Activated CD4-positive, alpha-beta T cell treated with anti-CD3 and anti-CD28 coated beads, Interleukin-2, amount 50 U/mL, for 16 hours (primary cell): Measurements from ENCODE around the gene TENM4.

ENCODE experiments used
- DNase-seq: peaks from one replicate; pipeline ENCODE4 v3.0.0-alpha.2; 2020

The TENM4 gene

GRCh38 chr11:79382301-79383050, 58.4 kb downstream of the TENM4 start:
- no peak for DNase-seq

- no peak for DNase-seq
Measured at GRCh38 chr11:79381036-79381435, 59.8 kb downstream of the TENM4 start.

DNA sequence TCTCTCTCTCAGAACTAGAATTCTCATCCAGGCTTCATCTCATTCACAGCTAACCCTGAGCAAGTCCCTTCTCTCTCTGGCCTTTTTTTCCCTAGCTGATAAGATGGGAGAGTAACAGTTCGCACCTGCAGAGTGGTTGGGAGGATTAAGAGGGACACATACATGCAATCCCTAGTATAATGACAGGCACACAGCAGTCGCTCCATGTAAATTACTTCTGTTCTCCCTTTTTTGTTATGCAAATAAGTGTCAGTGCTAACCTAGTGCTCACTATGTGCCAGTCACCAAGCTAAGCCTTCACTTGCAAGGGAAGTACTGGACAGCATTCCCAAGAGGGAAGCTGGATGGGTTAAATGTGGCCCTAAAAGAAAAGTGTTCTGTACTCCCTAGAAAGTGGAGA, 63.4 kb downstream of the TENM4 start:
- no peak for DNase-seq

- DNase-seq: no peak
Measured at GRCh38 chr11:79375818-79376550, 64.8 kb downstream of the TENM4 start.

DNA sequence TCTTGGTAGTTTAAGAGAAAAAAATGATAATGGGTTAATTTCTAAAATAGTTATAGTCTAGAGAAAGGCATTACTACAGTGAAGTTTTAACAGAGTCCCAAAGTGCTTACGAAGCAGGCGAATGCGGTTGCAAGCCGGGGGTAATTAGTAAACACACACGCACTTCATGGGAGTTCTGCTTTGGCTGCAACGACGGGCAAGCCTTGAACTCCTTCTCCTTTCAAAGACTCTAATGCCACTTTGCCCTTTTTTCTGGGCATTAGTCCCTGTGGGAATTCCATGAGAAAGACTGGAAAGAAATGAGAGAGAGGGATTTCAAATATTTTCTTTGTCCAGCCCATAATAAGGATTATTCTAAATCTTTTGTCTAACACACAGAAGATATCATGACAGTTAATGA, 66.1 kb downstream of the TENM4 start:
- no peak for DNase-seq

- no peak for DNase-seq
Measured at GRCh38 chr11:79371724-79372123, 69.1 kb downstream of the TENM4 start.

GRCh38 chr11:79371152-79371551, 69.7 kb downstream of the TENM4 start:
- DNase-seq: no peak

DNA sequence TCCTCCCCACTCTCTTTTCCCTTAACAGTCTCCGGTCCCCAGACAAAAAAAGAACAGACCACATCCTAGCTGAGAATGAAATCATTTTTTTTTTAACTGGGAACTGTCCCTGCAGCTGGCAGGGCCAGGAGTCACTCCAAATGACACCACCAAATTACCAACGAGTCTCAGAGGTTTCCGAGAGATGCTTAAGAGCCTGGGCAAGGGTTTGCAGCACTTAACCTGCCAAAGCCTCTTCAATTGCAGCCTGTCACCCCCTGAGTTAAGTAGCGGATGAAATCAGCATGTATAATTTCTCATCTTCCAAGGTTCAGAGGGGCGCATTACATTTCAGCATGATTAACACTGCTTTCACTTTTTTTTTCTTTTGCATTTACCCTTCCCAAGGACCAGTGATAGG, 71.8 kb downstream of the TENM4 start:
- no peak for DNase-seq

DNA sequence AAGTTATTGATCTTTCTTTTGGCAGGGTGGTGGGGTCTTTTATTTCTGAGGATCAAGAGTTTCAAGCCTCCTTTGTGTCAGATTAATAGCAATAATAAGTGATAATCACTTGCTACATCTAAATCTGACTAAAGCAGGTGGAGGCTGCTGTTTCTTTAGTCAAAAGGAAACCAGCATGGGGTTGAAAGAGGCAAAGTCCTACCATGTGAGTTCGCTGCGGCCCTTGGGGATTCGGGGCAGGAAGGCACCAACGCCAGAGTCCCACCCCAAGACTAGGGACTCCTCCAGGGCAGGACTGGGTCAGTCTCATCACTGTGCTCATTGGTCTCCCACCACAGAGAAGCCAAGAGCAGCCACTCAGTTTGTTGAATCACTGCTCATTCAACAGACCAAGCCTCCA, 73.0 kb downstream of the TENM4 start:
- no peak for DNase-seq

- no peak for DNase-seq
Measured at GRCh38 chr11:79366218-79366617, 74.6 kb downstream of the TENM4 start.

DNA sequence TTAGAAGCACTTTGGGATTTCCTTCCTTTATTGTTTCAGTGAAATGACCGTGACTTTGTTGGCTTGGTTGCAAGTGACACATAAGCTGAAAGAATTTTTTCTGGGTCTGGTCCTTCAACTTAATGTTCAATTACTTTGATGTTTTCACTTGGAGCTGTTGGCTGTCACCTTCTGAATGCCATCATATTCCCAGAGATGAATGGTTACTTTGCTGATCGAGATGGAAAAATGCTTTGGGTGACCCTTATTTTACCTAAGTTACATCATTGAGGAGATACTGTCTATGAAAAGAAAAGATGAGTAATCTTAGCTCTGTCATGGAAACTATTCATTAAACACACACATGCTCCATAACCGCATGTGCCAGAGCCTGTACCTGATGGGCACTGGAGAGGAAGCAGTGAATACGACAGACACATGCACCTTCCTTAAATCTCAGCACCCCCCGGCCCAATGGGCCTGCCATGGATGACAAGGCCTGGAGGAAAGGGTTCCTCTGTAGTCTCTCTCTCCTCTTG, 76.9 kb downstream of the TENM4 start:
- DNase-seq: no peak

DNA sequence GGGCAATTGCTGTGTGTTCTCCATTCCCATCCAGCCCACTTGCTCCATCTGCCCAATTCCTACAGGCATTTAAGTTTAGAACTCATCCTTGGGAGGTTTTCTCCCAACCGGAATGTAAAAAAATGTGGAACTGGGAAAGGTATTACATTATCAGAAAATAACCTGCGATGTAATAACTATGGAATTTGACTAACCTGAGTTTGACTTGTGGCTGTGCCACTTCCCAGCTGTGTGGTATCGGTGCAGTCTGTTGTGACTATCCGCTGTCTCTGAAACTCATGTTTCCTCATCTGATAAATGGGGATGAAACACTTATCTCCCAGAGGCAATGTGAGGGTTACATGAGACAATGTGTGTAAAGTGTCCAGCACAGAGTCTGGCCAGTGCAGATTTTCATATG, 77.6 kb downstream of the TENM4 start:
- DNase-seq: no peak

DNA sequence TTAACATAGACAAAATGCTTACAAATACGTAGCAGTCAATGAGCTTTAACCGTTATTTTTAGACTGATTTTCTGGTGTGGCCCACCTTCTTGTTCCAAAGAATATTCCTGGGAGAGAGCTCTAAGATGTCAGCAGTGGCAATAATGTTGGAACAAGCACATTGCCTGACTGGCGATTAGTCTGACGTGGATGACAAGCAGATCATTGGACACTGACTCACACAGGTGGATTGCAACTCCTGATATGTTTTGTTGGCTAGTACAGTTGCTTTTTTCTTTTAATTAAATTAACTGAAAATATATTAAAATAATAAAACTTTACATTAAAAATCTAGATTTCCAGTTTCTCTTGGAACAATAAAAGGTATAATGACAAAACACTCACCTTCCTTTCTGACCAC, 78.0 kb downstream of the TENM4 start:
- DNase-seq: no peak

- DNase-seq: no peak
Measured at GRCh38 chr11:79362206-79362757, 78.5 kb downstream of the TENM4 start.

DNA sequence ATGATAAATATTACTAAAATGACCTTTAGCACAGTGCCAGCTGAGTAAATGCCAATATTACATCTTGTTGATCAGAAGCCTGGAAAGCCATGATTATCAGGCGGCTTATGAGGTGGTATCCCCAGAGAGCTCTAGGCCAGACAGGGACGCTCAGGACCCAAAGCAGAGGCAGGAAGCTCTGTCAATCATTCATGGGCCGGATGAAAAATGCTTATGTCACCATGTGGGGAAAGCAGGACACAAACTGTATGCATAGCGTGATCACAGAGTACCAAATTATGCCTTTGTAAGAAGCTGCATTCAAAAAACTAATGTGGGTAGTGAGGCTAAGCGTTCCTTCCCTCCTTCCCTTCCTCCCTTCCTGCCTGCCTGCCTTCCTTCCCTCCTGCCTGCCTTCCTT, 82.6 kb downstream of the TENM4 start:
- no peak for DNase-seq

- DNase-seq: no peak
Measured at GRCh38 chr11:79353706-79354105, 87.1 kb downstream of the TENM4 start.

- no peak for DNase-seq
Measured at GRCh38 chr11:79352349-79352703, 88.5 kb downstream of the TENM4 start.

DNA sequence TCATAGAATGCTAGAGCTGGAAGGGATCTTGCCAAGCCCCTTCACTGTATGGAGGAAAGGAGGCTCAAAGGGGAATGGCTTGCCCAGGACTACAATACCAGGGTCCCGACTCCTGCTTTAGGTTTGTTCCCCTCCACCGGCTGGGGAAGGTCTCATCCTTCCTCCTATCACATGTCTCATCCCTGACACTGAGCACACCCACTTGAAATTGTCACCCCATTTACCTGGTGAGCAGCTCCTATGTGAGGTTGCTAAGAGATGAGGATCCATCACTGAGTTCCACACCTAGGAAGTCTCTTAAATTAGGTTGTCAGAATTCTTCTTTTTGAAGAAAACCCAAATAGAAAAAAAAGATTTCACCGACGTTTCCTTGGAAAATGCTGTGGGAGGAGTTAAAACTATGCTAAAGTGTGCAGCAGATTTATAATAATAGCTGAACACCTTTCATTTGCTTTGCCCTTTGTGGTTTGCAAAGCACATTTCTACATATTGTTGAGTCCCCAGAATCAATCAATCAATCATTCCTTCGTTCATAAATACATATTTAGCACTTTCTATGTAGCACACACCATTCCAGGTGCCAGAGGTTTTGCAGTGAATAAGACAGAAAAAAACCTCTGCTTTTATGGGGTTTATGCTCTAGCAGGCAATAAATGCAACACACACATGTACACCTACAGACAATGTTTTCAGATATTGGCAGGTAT, 91.7 kb downstream of the TENM4 start:
- no peak for DNase-seq

DNA sequence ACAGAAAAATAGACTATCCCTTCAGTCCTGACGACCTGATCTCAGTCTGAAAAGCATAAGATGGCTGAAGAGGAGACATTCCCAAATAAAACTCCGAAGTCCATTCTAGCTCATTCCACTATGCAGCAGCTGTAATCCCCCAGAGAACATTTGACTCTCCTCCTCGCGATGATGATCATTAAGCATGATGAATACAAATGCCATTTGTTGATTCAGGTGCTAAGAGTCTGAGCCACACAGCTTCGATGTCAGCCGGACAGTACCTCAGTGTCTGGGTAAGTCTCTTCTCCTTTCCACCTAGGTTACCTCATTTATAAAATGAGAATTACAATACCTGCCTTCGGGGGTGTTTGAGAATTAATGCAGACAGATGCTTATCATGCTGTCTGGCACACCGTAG, 94.8 kb downstream of the TENM4 start:
- DNase-seq: no peak

- no peak for DNase-seq
Measured at GRCh38 chr11:79344753-79345294, 96.0 kb downstream of the TENM4 start.

GRCh38 chr11:79342686-79343085, 98.1 kb downstream of the TENM4 start:
- no peak for DNase-seq

GRCh38 chr11:79342236-79342635, 98.6 kb downstream of the TENM4 start:
- DNase-seq: no peak

GRCh38 chr11:79340535-79340934, 100.3 kb downstream of the TENM4 start:
- no peak for DNase-seq
